HepG2 (cell line): ENCODE data around the gene GNPNAT1. TPM values are rescaled to one million over a fixed set of nuclear protein-coding genes. Genes with fewer than 3 reads are reported as not detected.

Source experiments
- CENPT ChIP-seq: sonication (generic); formaldehyde crosslinking; IDR thresholded peaks from 2 replicates; pipeline ENCODE4 v1.8.0; 2022; ENCODE audit warnings: low read depth, mild to moderate bottlenecking, moderate library complexity, missing genetic modification reagents
- HNRNPK ChIP-seq: fragments of 200-400 bp; formaldehyde crosslinking; IDR thresholded peaks from 2 replicates; pipeline ENCODE4 v1.6.1; 2018; ENCODE audit warnings: low read length, low read depth, moderate library complexity, mild to moderate bottlenecking; ENCODE audit not compliant: poor library complexity, severe bottlenecking
- IRF2 ChIP-seq: IDR thresholded peaks from 2 replicates; pipeline ENCODE4 v1.6.1; 2018; ENCODE audit warnings: missing genetic modification reagents, missing compliant biosample characterization
- MTERF4 ChIP-seq: sonication (generic); formaldehyde crosslinking; IDR thresholded peaks from 2 replicates; pipeline ENCODE4 v1.8.0; 2023; ENCODE audit warnings: mild to moderate bottlenecking, missing genetic modification reagents
- MXD3 ChIP-seq: IDR thresholded peaks from 2 replicates; pipeline ENCODE4 v1.6.1; 2016; ENCODE audit warnings: mild to moderate bottlenecking, missing biosample characterization, missing genetic modification reagents
- POLR2G ChIP-seq: fragments of 200-400 bp; formaldehyde crosslinking; IDR thresholded peaks from 2 replicates; pipeline ENCODE4 v1.6.1; 2018; ENCODE audit warnings: mild to moderate bottlenecking, low read depth, low read length, moderate library complexity
- RAD21 ChIP-seq: fragments of 450-650 bp; formaldehyde crosslinking; IDR thresholded peaks from 2 replicates; pipeline ENCODE4 v1.5.0; 2020; ENCODE audit warnings: mild to moderate bottlenecking
- STAT5B ChIP-seq: sonication (generic); formaldehyde crosslinking; IDR thresholded peaks from 2 replicates; pipeline ENCODE4 v1.4.0; 2020; ENCODE audit warnings: missing genetic modification reagents
- THAP11 ChIP-seq: IDR thresholded peaks from 2 replicates; pipeline ENCODE4 v1.6.1; 2016; ENCODE audit warnings: missing biosample characterization, missing genetic modification reagents
- ZBTB4 ChIP-seq: sonication (generic); formaldehyde crosslinking; IDR thresholded peaks from 2 replicates; pipeline ENCODE4 v1.4.0; 2020; ENCODE audit warnings: missing genetic modification reagents, mild to moderate bottlenecking, borderline replicate concordance
- ZNF333 ChIP-seq: sonication (generic); formaldehyde crosslinking; IDR thresholded peaks from 2 replicates; pipeline ENCODE4 v1.4.0; 2020; ENCODE audit warnings: mild to moderate bottlenecking, missing genetic modification reagents, borderline replicate concordance
- ZNF350 ChIP-seq: sonication (generic); formaldehyde crosslinking; IDR thresholded peaks from 2 replicates; pipeline ENCODE4 v1.4.0; 2020; ENCODE audit warnings: mild to moderate bottlenecking, low read depth, missing genetic modification reagents, borderline replicate concordance
- ZNF382 ChIP-seq: sonication (generic); formaldehyde crosslinking; IDR thresholded peaks from 2 replicates; pipeline ENCODE4 v1.5.0; 2020; ENCODE audit warnings: missing genetic modification reagents, mild to moderate bottlenecking, borderline replicate concordance
- ZNF546 ChIP-seq: sonication (generic); formaldehyde crosslinking; conservative IDR thresholded peaks from 2 replicates; pipeline ENCODE4 v1.8.1; 2023; ENCODE audit warnings: mild to moderate bottlenecking, missing genetic modification reagents
- ZNF576 ChIP-seq: sonication (generic); formaldehyde crosslinking; IDR thresholded peaks from 2 replicates; pipeline ENCODE4 v1.4.0; 2020; ENCODE audit warnings: mild to moderate bottlenecking, missing genetic modification reagents
- ZSCAN22 ChIP-seq: sonication (generic); formaldehyde crosslinking; IDR thresholded peaks from 2 replicates; pipeline ENCODE4 v1.4.0; 2020; ENCODE audit warnings: mild to moderate bottlenecking, missing genetic modification reagents
- polyA plus RNA-seq, 8 experiments: library from polyadenylated mRNA; depleted of rRNA in 3 of 8; stranded (reverse) in 7 of 8; unstranded in 1 of 8; fragments of >200 nt; fragmentation: Illumina TruSeq in 4 of 8; extraction: Trizol in 4 of 8; gene quantifications; 2 replicates each; pipeline versions ENCODE4 v1.2.1 to v1.2.3, GENCODE V29; 2011 to 2016; ENCODE audit warnings: low read depth in 4 of 8, missing spikeins in 1 of 8, mixed read lengths in 1 of 8; ENCODE audit not compliant: insufficient read depth in 1 of 8
- total RNA-seq, 5 experiments: library from RNA; depleted of rRNA; stranded (reverse); fragments of >200 nt; fragmentation: Illumina TruSeq; extraction: Trizol; gene quantifications; 2 replicates each; pipeline ENCODE4 v1.2.3, GENCODE V29; 2016; ENCODE audit warnings: low read depth in 1 of 5
- TF ChIP-seq, protein P1 (sequence below): IDR thresholded peaks from 2 replicates; pipeline ENCODE4 v1.6.1; 2016; ENCODE audit warnings: missing compliant biosample characterization, missing genetic modification reagents, borderline replicate concordance
- TF ChIP-seq, protein P2 (sequence below): sonication (generic); formaldehyde crosslinking; IDR thresholded peaks from 2 replicates; pipeline ENCODE4 v1.8.0; 2022; ENCODE audit warnings: mild to moderate bottlenecking, missing genetic modification reagents; ENCODE audit not compliant: insufficient replicate concordance

Gene GNPNAT1
- total and polyA plus RNA-seq, 2 of the 13 experiments (the other 11 are each of a cell fraction or from before 2014, with no cell fraction given): 38.3 to 54.9 TPM

- peak; percentile 72 for TF ChIP-seq MTERF4 (CRISPR knock-in tag)
- TF ChIP-seq MXD3 (CRISPR knock-in tag): peak; percentile 85; the same call in 1 of the 2 replicates
- 0 out of 2 replicates have a peak, but pooled peaks have one; percentile 66 for TF ChIP-seq ZNF333 (CRISPR knock-in tag)
- TF ChIP-seq HNRNPK: peak; percentile 79
- peak; percentile 88 for TF ChIP-seq POLR2G
- TF ChIP-seq ZNF576: 0 out of 2 replicates have a peak, but pooled peaks have one; percentile 3
- TF ChIP-seq THAP11 (CRISPR knock-in tag): no peak; the same call in 1 of the 2 replicates
- peak; percentile 76 for TF ChIP-seq ZNF350
- no peak for TF ChIP-seq CENPT (CRISPR knock-in tag)
- TF ChIP-seq, protein P1, sequence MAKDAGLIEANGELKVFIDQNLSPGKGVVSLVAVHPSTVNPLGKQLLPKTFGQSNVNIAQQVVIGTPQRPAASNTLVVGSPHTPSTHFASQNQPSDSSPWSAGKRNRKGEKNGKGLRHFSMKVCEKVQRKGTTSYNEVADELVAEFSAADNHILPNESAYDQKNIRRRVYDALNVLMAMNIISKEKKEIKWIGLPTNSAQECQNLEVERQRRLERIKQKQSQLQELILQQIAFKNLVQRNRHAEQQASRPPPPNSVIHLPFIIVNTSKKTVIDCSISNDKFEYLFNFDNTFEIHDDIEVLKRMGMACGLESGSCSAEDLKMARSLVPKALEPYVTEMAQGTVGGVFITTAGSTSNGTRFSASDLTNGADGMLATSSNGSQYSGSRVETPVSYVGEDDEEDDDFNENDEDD (CRISPR knock-in tag): no peak; the same call in 1 of the 2 replicates
- TF ChIP-seq, protein P2, sequence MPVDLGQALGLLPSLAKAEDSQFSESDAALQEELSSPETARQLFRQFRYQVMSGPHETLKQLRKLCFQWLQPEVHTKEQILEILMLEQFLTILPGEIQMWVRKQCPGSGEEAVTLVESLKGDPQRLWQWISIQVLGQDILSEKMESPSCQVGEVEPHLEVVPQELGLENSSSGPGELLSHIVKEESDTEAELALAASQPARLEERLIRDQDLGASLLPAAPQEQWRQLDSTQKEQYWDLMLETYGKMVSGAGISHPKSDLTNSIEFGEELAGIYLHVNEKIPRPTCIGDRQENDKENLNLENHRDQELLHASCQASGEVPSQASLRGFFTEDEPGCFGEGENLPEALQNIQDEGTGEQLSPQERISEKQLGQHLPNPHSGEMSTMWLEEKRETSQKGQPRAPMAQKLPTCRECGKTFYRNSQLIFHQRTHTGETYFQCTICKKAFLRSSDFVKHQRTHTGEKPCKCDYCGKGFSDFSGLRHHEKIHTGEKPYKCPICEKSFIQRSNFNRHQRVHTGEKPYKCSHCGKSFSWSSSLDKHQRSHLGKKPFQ (CRISPR knock-in tag): no peak
- no peak for TF ChIP-seq STAT5B
- TF ChIP-seq RAD21 (CRISPR knock-in tag): no peak
- TF ChIP-seq ZNF546 (CRISPR knock-in tag): peak; percentile 41; the same call in 1 of the 2 replicates
- TF ChIP-seq IRF2 (CRISPR knock-in tag): no peak; the same call in 1 of the 2 replicates
- TF ChIP-seq ZBTB4: no peak
- no peak for TF ChIP-seq ZNF382
- no peak for TF ChIP-seq ZSCAN22 (CRISPR knock-in tag)
Measured at GRCh38 chr14:52729925-52730708, 61.3 kb downstream of the GNPNAT1 start, which contains the start of gene STYX (continued).
